H9 (cell line): ENCODE measurements around the gene MAPK11. TPM values are rescaled to one million over a fixed set of nuclear protein-coding genes. Genes with fewer than 3 reads are reported as not detected.

Experiments
- DNase-seq: peaks from one replicate; pipeline ENCODE4 v3.0.0-alpha.2; 2017
- H2AFZ ChIP-seq: one replicate; pipeline ENCODE4 v1.6.1; 2013; ENCODE audit warnings: mild to moderate bottlenecking, low read length, control low read depth, moderate library complexity
- H2AK5ac ChIP-seq: 2 replicates; pipeline ENCODE4 v1.6.1; 2013; ENCODE audit warnings: low read length, control low read depth, mixed read lengths; ENCODE audit not compliant: insufficient read length
- H2BK120ac ChIP-seq: one replicate; pipeline ENCODE4 v1.6.1; 2013; ENCODE audit warnings: low read depth, mild to moderate bottlenecking, low read length, control low read depth, inconsistent platforms; ENCODE audit not compliant: poor library complexity, severe bottlenecking
- H2BK12ac ChIP-seq: 2 replicates; pipeline ENCODE4 v1.6.1; 2013; ENCODE audit warnings: low read length, control low read depth, mixed read lengths, low read depth; ENCODE audit not compliant: insufficient read length
- H2BK15ac ChIP-seq: 2 replicates; pipeline ENCODE4 v1.6.1; 2013; ENCODE audit warnings: low read depth, low read length, control low read depth
- H2BK20ac ChIP-seq: one replicate; pipeline ENCODE4 v1.6.1; 2013; ENCODE audit warnings: low read depth, mild to moderate bottlenecking, low read length, control low read depth, inconsistent platforms; ENCODE audit not compliant: poor library complexity, severe bottlenecking
- H2BK5ac ChIP-seq: 2 replicates; pipeline ENCODE4 v1.6.1; 2013; ENCODE audit warnings: low read length, control low read depth, mixed read lengths; ENCODE audit not compliant: insufficient read length
- H3K14ac ChIP-seq: 2 replicates; pipeline ENCODE4 v1.6.1; 2013; ENCODE audit warnings: low read length, control low read depth; ENCODE audit not compliant: insufficient read depth
- H3K18ac ChIP-seq: 2 replicates; pipeline ENCODE4 v1.6.1; 2013; ENCODE audit warnings: low read depth, mild to moderate bottlenecking, mixed read lengths, low read length, control low read depth; ENCODE audit not compliant: insufficient read length
- H3K23ac ChIP-seq: 2 replicates; pipeline ENCODE4 v1.6.1; 2013; ENCODE audit warnings: low read length, control low read depth, mixed read lengths, low read depth; ENCODE audit not compliant: insufficient read length
- H3K23me2 ChIP-seq: 2 replicates; pipeline ENCODE4 v1.6.1; 2013; ENCODE audit warnings: low read depth, mild to moderate bottlenecking, mixed read lengths, low read length, control low read depth; ENCODE audit not compliant: insufficient read length, poor library complexity, severe bottlenecking
- H3K27ac ChIP-seq: 2 replicates; pipeline ENCODE4 v1.5.1; 2013; ENCODE audit warnings: low read length, control low read depth, mixed read lengths, low read depth; ENCODE audit not compliant: insufficient read length
- H3K27me3 ChIP-seq: 2 replicates; pipeline ENCODE4 v1.6.1; 2013; ENCODE audit warnings: low read length, control low read depth, inconsistent platforms; ENCODE audit not compliant: insufficient read depth
- H3K4ac ChIP-seq: 2 replicates; pipeline ENCODE4 v1.6.1; 2013; ENCODE audit warnings: low read depth, mild to moderate bottlenecking, control low read depth, inconsistent platforms, low read length, moderate library complexity
- H3K4me1 ChIP-seq: 2 replicates; pipeline ENCODE4 v1.6.1; 2013; ENCODE audit warnings: low read length, control low read depth, inconsistent platforms; ENCODE audit not compliant: insufficient read depth
- H3K4me2 ChIP-seq: 2 replicates; pipeline ENCODE4 v1.6.1; 2013; ENCODE audit warnings: low read length, control low read depth, mixed read lengths; ENCODE audit not compliant: insufficient read length, insufficient read depth
- H3K56ac ChIP-seq: 2 replicates; pipeline ENCODE4 v1.6.1; 2013; ENCODE audit warnings: low read depth, mild to moderate bottlenecking, mixed read lengths, low read length, control low read depth; ENCODE audit not compliant: insufficient read length
- H3K79me1 ChIP-seq: 2 replicates; pipeline ENCODE4 v1.6.1; 2013; ENCODE audit warnings: low read depth, mild to moderate bottlenecking, moderate library complexity, low read length, control low read depth, inconsistent platforms; ENCODE audit not compliant: insufficient read depth, poor library complexity, severe bottlenecking
- H3K79me2 ChIP-seq: 2 replicates; pipeline ENCODE4 v1.6.1; 2013; ENCODE audit warnings: low read length, control low read depth, inconsistent platforms; ENCODE audit not compliant: insufficient read depth
- H3K9ac ChIP-seq: 2 replicates; pipeline ENCODE4 v1.6.1; 2013; ENCODE audit warnings: low read length, control low read depth, mixed read lengths; ENCODE audit not compliant: insufficient read length; ENCODE audit errors: extremely low read depth
- H3K9me3 ChIP-seq: one replicate; pipeline ENCODE4 v1.6.1; 2013; ENCODE audit warnings: low read depth, low read length, inconsistent platforms; ENCODE audit not compliant: control insufficient read depth
- H3T11ph ChIP-seq: one replicate; pipeline ENCODE4 v1.6.1; 2013; ENCODE audit warnings: mild to moderate bottlenecking, low read length, control low read depth, inconsistent platforms
- H4K20me1 ChIP-seq: one replicate; pipeline ENCODE4 v1.6.1; 2013; ENCODE audit not compliant: control insufficient read depth, insufficient read length, insufficient read depth
- H4K5ac ChIP-seq: 2 replicates; pipeline ENCODE4 v1.6.1; 2013; ENCODE audit warnings: low read depth, mild to moderate bottlenecking, mixed read lengths, low read length, control low read depth; ENCODE audit not compliant: insufficient read length
- H4K8ac ChIP-seq: replicated peaks from 2 replicates; pipeline ENCODE4 v1.6.1; 2013; ENCODE audit warnings: low read length, control low read depth, mixed read lengths, low read depth; ENCODE audit not compliant: insufficient read length
- H4K91ac ChIP-seq: 2 replicates; pipeline ENCODE4 v1.6.1; 2013; ENCODE audit warnings: low read depth, mild to moderate bottlenecking, moderate library complexity, mixed read lengths, low read length, control low read depth; ENCODE audit not compliant: insufficient read length
- H3K27ac Mint-ChIP-seq, 3 experiments: 2 replicates in 2 of 3; 3 replicates in 1 of 3; pipeline ENCODE4 v1.8.0; 2020 to 2021; ENCODE audit warnings: mixed read lengths in 3 of 3, mild to moderate bottlenecking in 1 of 3, moderate library complexity in 1 of 3
- H3K27me3 Mint-ChIP-seq: 2 replicates; pipeline ENCODE4 v1.8.0; 2021; ENCODE audit warnings: low read depth, mild to moderate bottlenecking, moderate library complexity, mixed read lengths
- H3K36me3 Mint-ChIP-seq, 3 experiments: 2 replicates in 2 of 3; 3 replicates in 1 of 3; pipeline ENCODE4 v1.8.0; 2020 to 2021; ENCODE audit warnings: low read depth in 3 of 3, mixed read lengths in 3 of 3; ENCODE audit not compliant: insufficient read depth in 1 of 3
- H3K4me1 Mint-ChIP-seq, 2 experiments: 2 replicates each; pipeline ENCODE4 v1.8.0; 2020; ENCODE audit warnings: mixed read lengths in 2 of 2
- H3K4me3 Mint-ChIP-seq, 2 experiments: 2 replicates in 1 of 2; 3 replicates in 1 of 2; pipeline ENCODE4 v1.8.0; 2020 to 2021; ENCODE audit warnings: mild to moderate bottlenecking in 2 of 2, mixed read lengths in 2 of 2, moderate library complexity in 1 of 2
- H3K9me3 Mint-ChIP-seq, 2 experiments: 2 replicates in 1 of 2; 3 replicates in 1 of 2; pipeline ENCODE4 v1.8.0; 2020; ENCODE audit warnings: mild to moderate bottlenecking in 2 of 2, mixed read lengths in 2 of 2, moderate library complexity in 1 of 2
- CTCF ChIP-seq: fragments of 200-600 bp; sonication (generic); conservative IDR thresholded peaks from 3 replicates; pipeline ENCODE4 v1.8.0; 2021; ENCODE audit warnings: antibody characterized with exemption, mild to moderate bottlenecking
- WGBS: extraction: QIAGEN DNeasy Blood & Tissue Kit; methylation state at CpG from one replicate; pipeline ENCODE4 v1.1.7; 2013; ENCODE audit warnings: missing lambda C conversion rate, low lambda C conversion rate, mixed read lengths; ENCODE audit not compliant: insufficient read length; ENCODE audit errors: extremely low coverage; 5-methylcytosine and 5-hydroxymethylcytosine counted together
- total RNA-seq: library from RNA; stranded (reverse); gene quantifications from 2 replicates; pipeline ENCODE4 v1.2.1, GENCODE V29; 2021

The MAPK11 gene
- total RNA-seq, 1 experiment from 2014 or later: 1.5 TPM

GRCh38 chr22:50313021-50313420 is 42.8 kb upstream of the MAPK11 start:
- Histone ChIP-seq H4K8ac (no peak overlapping the region), H2BK15ac (no peak overlapping the region), H3K4ac (no peak overlapping the region), H2BK20ac (no peak overlapping the region), H2AK5ac (no peak overlapping the region), H3K18ac (no peak overlapping the region), H3K4me2 (no peak overlapping the region), H2BK5ac (no peak overlapping the region), H3K23me2 (no peaks in the 10 kb centered on the region), H3K27ac (no peak overlapping the region), H2BK12ac (no peak overlapping the region), H2AFZ (no peak overlapping the region), H3K23ac (no peak overlapping the region), H3K56ac (no peak overlapping the region), H4K20me1 (peaks cover 2% of the 10 kb centered on the region), H4K91ac (no peak overlapping the region), H3K4me1 (no peaks in the 10 kb centered on the region; the same call in 1 of the 2 replicates), H3K79me2 (no peaks in the 10 kb centered on the region), H4K5ac (no peak overlapping the region), H3K79me1 (no peaks in the 10 kb centered on the region), H3K9me3 (no peaks in the 10 kb centered on the region), H3K27me3 (no peaks in the 10 kb centered on the region), H3T11ph (no peak overlapping the region), H3K9ac (no peak overlapping the region), H3K14ac (no peak overlapping the region; the same call in 1 of the 2 replicates), H2BK120ac (no peak overlapping the region)
- Mint-ChIP-seq H3K4me3 (no peak overlapping the region), H3K36me3 (no peaks in the 10 kb centered on the region; a peak in 1 of 7 replicates), H3K4me1 (peaks cover 12 to 14% of the 10 kb centered on the region in 2 experiments), H3K9me3 (no peaks in the 10 kb centered on the region), H3K27ac (no peak overlapping the region), H3K27me3 (peaks cover 7% of the 10 kb centered on the region)
- WGBS: no CpG with 5 or more reads among the region's 7 CpGs
- TF ChIP-seq CTCF: no peak
- DNase-seq: no peak
